ENCODE measurements around the gene MAP3K4. TPM values are rescaled to one million over a fixed set of nuclear protein-coding genes. Genes with fewer than 3 reads are reported as not detected.
A peak's percentile ranks its signal among the peaks of the same experiment; 100 is the strongest.
"Not testable (repeated sequence)": the region's sequence is repeated elsewhere in the genome, so short reads cannot be mapped to it uniquely, and the experiment has no call there.

MAP3K4 gene
- total RNA-seq, 6 donors from 2014 or later: 23.7 to 52.1 (median 40.5) TPM

DNA sequence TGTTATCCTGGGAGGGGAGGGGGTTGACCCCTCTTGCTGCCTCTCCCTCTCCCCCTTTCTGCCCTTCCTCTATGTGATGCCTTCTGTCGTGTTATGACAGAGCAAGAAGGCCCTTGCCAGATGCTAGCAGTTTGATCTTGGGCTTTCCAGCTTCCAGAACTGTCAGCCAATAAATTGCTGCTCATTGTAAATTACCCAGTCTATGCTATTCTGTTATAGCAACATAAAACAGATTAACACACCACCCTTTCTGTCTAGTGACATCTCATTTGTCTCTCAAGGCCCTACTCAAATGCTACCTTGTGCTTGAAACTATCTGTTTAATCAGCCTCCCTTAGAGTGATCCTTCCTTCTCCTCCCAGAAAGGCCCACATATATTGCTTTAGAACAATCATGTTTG lies 16.4 kb upstream of the MAP3K4 start:
- no peak for TF ChIP-seq POLR2AphosphoS5 (IDR thresholded peaks at IDR 0.05)
- TF ChIP-seq, protein P1, sequence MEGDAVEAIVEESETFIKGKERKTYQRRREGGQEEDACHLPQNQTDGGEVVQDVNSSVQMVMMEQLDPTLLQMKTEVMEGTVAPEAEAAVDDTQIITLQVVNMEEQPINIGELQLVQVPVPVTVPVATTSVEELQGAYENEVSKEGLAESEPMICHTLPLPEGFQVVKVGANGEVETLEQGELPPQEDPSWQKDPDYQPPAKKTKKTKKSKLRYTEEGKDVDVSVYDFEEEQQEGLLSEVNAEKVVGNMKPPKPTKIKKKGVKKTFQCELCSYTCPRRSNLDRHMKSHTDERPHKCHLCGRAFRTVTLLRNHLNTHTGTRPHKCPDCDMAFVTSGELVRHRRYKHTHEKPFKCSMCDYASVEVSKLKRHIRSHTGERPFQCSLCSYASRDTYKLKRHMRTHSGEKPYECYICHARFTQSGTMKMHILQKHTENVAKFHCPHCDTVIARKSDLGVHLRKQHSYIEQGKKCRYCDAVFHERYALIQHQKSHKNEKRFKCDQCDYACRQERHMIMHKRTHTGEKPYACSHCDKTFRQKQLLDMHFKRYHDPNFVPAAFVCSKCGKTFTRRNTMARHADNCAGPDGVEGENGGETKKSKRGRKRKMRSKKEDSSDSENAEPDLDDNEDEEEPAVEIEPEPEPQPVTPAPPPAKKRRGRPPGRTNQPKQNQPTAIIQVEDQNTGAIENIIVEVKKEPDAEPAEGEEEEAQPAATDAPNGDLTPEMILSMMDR (IDR thresholded peaks at IDR 0.05): no peak
- TF ChIP-seq POLR2A (IDR thresholded peaks at IDR 0.05): no peak
- no peak for TF ChIP-seq EP300 (IDR thresholded peaks at IDR 0.05)
- Histone ChIP-seq H3K9me3 (no peaks in the 10 kb centered on the region), H3K27ac (no peak overlapping the region), H3K4me1 (peaks cover 0 to 4% (median 0%) of the 10 kb centered on the region in 4 donors), H3K4me3 (no peak overlapping the region), H3K36me3 (no peaks in the 10 kb centered on the region), H3K27me3 (no peaks in the 10 kb centered on the region)
- WGBS, 2 donors: 56 to 78% methylated on average over 1 of the region's 1 CpG
- DNase-seq (no peak), ATAC-seq (ENCODE audit: low FRiP score in 2 of 2) (no peak)

DNA sequence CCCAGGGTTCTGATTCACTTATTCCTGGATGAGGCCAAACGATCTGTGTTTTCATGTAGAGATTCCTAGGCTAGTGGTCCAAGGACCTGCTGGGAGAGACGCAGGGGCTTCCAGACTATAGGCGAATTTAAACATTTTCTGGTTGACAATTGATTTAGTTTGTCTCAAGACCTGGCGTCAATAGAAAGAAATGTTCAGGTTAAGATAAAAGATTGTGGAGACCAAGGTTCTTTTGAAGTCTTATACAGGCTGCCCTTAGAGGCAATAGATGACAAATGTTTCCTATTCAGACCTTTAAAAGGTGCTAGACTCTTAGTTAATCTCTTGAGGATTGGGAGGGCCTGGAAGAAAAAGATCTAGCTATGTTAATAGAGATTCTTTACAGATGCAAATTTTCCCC lies 15.6 kb upstream of the MAP3K4 start:
- not testable (repeated sequence) for H3K27ac ChIP-seq; H3K27me3 ChIP-seq; DNase-seq; H3K4me1 ChIP-seq; H3K4me3 ChIP-seq; H3K9me3 ChIP-seq; ATAC-seq (ENCODE audit: low FRiP score in 2 of 2); H3K36me3 ChIP-seq
- WGBS, 2 donors: 83 to 87% methylated on average over 4 of the region's 4 CpGs

DNA sequence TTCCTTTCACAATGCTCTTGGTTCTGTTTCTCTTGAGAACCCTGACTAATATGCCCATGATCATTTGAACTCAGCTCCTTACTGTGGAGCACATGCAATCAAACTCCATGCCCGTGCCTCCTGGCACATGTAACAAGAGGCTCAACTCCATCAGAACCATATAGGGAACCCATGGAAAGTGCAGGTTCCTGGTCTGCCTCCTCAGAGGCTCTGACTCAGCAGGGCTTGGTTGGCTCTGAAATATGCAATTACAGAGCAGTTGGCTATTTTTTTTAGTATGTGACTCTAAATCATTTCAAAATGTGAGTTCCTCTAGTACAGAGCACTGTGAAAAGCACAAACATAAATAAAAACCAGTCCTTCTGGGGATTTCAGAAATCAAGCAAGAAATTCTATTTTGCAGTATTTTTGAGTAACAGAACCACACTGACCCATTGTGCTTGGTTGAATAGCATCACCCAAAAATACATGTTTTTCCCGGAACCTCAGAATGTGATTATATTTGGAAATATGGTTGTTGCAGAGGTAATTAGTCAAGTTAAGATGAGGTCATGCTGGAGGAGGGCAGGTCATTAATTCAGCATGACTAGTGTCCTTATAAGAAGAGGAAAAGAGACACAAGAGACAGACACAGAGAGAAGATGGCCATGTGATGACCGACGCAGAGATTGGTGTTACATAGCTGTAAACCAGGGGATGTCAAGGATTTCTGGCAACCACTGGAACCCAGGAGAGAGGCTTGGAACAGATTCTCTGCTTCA lies 13.2 kb upstream of the MAP3K4 start:
- Histone ChIP-seq H3K9me3 (peaks cover 0 to 7% (median 3%) of the 10 kb centered on the region in 4 donors), H3K27me3 (no peaks in the 10 kb centered on the region), H3K4me3 (no peak overlapping the region), H3K4me1 (peaks cover 0 to 4% (median 0%) of the 10 kb centered on the region in 4 donors), H3K27ac (no peak overlapping the region), H3K36me3 (no peaks in the 10 kb centered on the region)
- ATAC-seq (ENCODE audit: low FRiP score in 2 of 2) (peak in 1 of 2 donors; percentile 63), DNase-seq (no peak)
- WGBS, 2 donors: 81 to 85% methylated on average over 4 of the region's 4 CpGs
- TF ChIP-seq, protein P1 (IDR thresholded peaks at IDR 0.05): no peak
- no peak for TF ChIP-seq POLR2AphosphoS5 (IDR thresholded peaks at IDR 0.05)
- no peak for TF ChIP-seq POLR2A (IDR thresholded peaks at IDR 0.05)
- no peak for TF ChIP-seq EP300 (IDR thresholded peaks at IDR 0.05)

DNA sequence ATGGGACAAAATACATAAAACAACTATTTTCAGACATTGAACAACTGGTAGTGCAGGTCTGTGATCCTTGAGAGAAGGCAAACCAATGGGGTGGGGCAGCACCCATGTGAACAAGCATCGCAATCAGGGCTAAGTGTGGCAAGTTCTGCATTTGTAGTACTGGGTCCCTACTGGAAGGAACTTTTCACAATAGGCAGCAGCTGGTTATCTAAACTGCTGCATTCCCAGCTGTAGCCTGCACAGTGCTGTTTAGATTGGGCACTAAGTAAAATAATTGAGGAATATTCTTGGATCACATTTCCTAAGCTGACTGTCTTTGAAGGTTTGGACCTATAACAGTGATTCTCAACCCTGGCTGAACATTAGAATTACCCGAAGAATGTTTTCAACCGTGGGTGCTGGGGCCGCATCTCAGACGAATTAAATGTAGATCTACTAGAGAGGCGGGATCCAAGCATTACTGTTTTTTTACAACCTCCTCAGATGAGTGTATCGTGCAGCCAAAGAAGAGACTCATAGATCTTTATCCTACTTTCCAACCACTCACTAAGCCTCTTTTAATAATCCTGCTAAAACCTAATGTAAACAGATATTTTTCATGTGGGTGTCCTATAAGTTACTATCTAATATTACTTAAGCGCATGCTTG lies 12.4 kb upstream of the MAP3K4 start:
- ATAC-seq (ENCODE audit: low FRiP score in 2 of 2) (peak in 1 of 2 donors; percentile 42), DNase-seq (no peak)
- Histone ChIP-seq H3K9me3 (peaks cover 4 to 11% (median 9%) of the 10 kb centered on the region in 4 donors), H3K27me3 (no peaks in the 10 kb centered on the region), H3K4me3 (no peak overlapping the region), H3K27ac (no peak overlapping the region), H3K4me1 (no peaks in the 10 kb centered on the region), H3K36me3 (no peaks in the 10 kb centered on the region)
- no peak for TF ChIP-seq POLR2A (IDR thresholded peaks at IDR 0.05)
- TF ChIP-seq, protein P1 (IDR thresholded peaks at IDR 0.05): no peak
- TF ChIP-seq EP300 (IDR thresholded peaks at IDR 0.05): no peak
- no peak for TF ChIP-seq POLR2AphosphoS5 (IDR thresholded peaks at IDR 0.05)
- WGBS, 2 donors: 63 to 79% methylated on average over 8 of the region's 8 CpGs

DNA sequence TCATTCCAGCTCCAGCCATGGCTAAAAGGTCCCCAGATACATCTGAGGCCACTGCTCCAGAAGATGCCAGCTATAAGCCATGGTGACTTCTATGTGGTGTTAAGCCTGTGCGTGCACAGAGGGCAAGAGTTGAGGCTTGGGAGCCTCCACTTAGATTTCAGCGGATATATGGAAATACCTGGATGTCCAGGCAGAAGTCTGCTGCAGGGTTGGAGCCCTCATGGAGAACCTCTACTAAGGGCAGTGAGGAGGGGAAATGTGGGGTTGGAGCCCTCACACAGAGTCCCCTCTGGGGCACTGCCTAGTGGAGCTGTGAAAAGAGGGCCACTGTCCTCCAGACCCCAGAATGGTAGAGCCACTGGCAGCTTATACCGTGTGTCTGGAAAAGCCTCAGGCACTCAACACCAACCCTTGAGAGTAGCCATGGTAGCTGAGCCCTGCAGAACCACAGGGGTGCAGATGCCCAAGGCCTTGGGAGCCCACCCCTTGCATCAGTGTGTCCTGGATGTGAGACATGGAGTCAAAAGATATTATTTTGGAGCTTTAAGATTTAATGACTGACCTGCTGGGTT lies 8.1 kb upstream of the MAP3K4 start:
- not testable (repeated sequence) for H3K27me3 ChIP-seq; H3K36me3 ChIP-seq; ATAC-seq (ENCODE audit: low FRiP score in 2 of 2); DNase-seq; H3K4me1 ChIP-seq; H3K4me3 ChIP-seq; H3K27ac ChIP-seq
- 94 to 100% methylated on average over 1 to 3 of the region's 3 CpGs for WGBS, 2 donors
- H3K9me3 ChIP-seq: peaks cover 4 to 11% (median 9%) of the 10 kb centered on the region in 4 donors
